Brain microvascular endothelial cell (primary cell): ENCODE results near the gene OR8D1.

Source experiments
- DNase-seq: peaks from one replicate; pipeline ENCODE4 v3.0.0-alpha.2; 2020
- H3K27ac ChIP-seq: fragments of 250-450 bp; sonication (Bioruptor Pico); 2 replicates; pipeline ENCODE4 v1.5.1; 2020; ENCODE audit warnings: mild to moderate bottlenecking, moderate library complexity
- H3K27me3 ChIP-seq: fragments of 250-450 bp; sonication (Bioruptor Pico); replicated peaks from 2 replicates; pipeline ENCODE4 v1.5.1; 2020; ENCODE audit warnings: mild to moderate bottlenecking
- H3K36me3 ChIP-seq: fragments of 250-450 bp; sonication (Bioruptor Pico); replicated peaks from 2 replicates; pipeline ENCODE4 v1.5.1; 2020; ENCODE audit warnings: mild to moderate bottlenecking
- H3K4me3 ChIP-seq: 2 replicates; pipeline ENCODE4 v1.5.1; 2011; ENCODE audit warnings: low read depth, mild to moderate bottlenecking, control low read depth, low read length, moderate library complexity
- CTCF ChIP-seq: IDR thresholded peaks from 2 replicates; pipeline ENCODE4 v1.5.1; 2011; ENCODE audit warnings: low read depth, mild to moderate bottlenecking, moderate library complexity, low read length, control low read depth, inconsistent platforms; ENCODE audit errors: missing control alignments
- in situ Hi-C: cut with HindIII; loops from 2 replicates; pipeline ENCODE4 v1.10.0; 2017; ENCODE audit warnings: low sequenced_read_pairs, low pct_ligation_motif_present

The OR8D1 gene

GRCh38 chr11:124339396-124340141 is 25.8 kb upstream of the OR8D1 start:
- no peak for DNase-seq
- in situ Hi-C loops: no loop called here
- Histone ChIP-seq H3K27ac (no peak overlapping the region), H3K27me3 (no peaks in the 10 kb centered on the region), H3K4me3 (no peak overlapping the region), H3K36me3 (no peaks in the 10 kb centered on the region)
- no peak for TF ChIP-seq CTCF

- TF ChIP-seq CTCF: no peak
- H3K27me3 ChIP-seq: no peaks in the 10 kb centered on the region
- no peak for DNase-seq
- H3K27ac ChIP-seq: no peak overlapping the region
- no peak overlapping the region for H3K4me3 ChIP-seq
- in situ Hi-C loops: no loop called here
- H3K36me3 ChIP-seq: no peaks in the 10 kb centered on the region
Measured at GRCh38 chr11:124331873-124332272, 18.1 kb upstream of the OR8D1 start.

- in situ Hi-C loops: no loop called here
- Histone ChIP-seq H3K27me3 (no peaks in the 10 kb centered on the region), H3K27ac (no peak overlapping the region), H3K36me3 (no peaks in the 10 kb centered on the region), H3K4me3 (no peak overlapping the region)
- TF ChIP-seq CTCF: no peak
- DNase-seq: no peak
Measured at GRCh38 chr11:124329787-124330478, 16.2 kb upstream of the OR8D1 start.

- no peak overlapping the region for H3K27ac ChIP-seq
- no peak overlapping the region for H3K4me3 ChIP-seq
- in situ Hi-C loops: no loop called here
- no peaks in the 10 kb centered on the region for H3K36me3 ChIP-seq
- TF ChIP-seq CTCF: no peak
- no peak for DNase-seq
- H3K27me3 ChIP-seq: no peaks in the 10 kb centered on the region
Measured at GRCh38 chr11:124327775-124328174, 14.0 kb upstream of the OR8D1 start.

- no peak for TF ChIP-seq CTCF
- Histone ChIP-seq H3K27ac (no peak overlapping the region), H3K27me3 (no peaks in the 10 kb centered on the region), H3K4me3 (no peak overlapping the region), H3K36me3 (no peaks in the 10 kb centered on the region)
- in situ Hi-C loops: no loop called here
- DNase-seq: no peak
Measured at GRCh38 chr11:124322356-124322755, 8.6 kb upstream of the OR8D1 start.
